ENCODE measurements around the gene TLCD2. TPM values are rescaled to one million over a fixed set of nuclear protein-coding genes. Genes with fewer than 3 reads are reported as not detected.
A peak's percentile ranks its signal among the peaks of the same experiment; 100 is the strongest.
"Not testable (repeated sequence)": the region's sequence is repeated elsewhere in the genome, so short reads cannot be mapped to it uniquely, and the experiment has no call there.

Gene TLCD2
- total RNA-seq, 1 experiment from 2014 or later = 6.7 TPM

DNA sequence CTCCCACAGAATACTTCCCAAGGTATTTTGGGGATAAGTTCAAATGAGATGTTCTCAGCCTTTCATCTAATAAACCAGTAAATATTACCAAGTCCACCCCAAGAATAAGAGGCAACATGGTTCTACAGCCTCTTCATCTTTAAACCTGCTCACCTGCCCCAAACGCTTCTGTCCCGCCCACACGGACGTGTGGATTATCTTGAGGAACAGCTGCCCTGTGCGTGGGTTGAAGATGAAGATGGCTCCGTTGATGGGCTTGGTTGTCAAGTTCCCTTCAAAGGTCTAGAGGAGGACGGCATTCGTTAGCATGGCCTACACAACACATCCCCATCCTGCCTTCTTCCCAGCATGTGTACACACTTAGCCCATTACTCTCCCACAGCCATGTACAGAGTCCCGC lies 52.1 kb downstream of the TLCD2 start:
- Histone ChIP-seq H3K9me3 (ENCODE audit: insufficient read depth, low read depth) (no peaks in the 10 kb centered on the region), H3K79me2 (ENCODE audit: low read depth) (0 out of 2 replicates have a peak, but pooled peaks cover 8% of the 10 kb centered on the region), H3K36me3 (ENCODE audit: low read depth) (peaks cover 76% of the 10 kb centered on the region), H3F3A (ENCODE audit: insufficient read depth, low read depth) (peaks cover 44% of the 10 kb centered on the region; the same call in 1 of the 2 replicates), H2AFZ (no peak overlapping the region), H3K9me2 (ENCODE audit: insufficient read depth) (no peaks in the 10 kb centered on the region), H3K27me3 (ENCODE audit: insufficient read depth, low read depth) (no peaks in the 10 kb centered on the region), H3K4me2 (no peak overlapping the region), H3K27ac (no peak overlapping the region), H4K20me1 (ENCODE audit: insufficient read depth) (peaks cover 20% of the 10 kb centered on the region), H3K4me3 (no peak overlapping the region), H3K4me1 (replicated peaks; ENCODE audit: insufficient read depth) (no peaks in the 10 kb centered on the region)
- no TSS peak for BruUV-seq (replicated peaks)
- CTCF ChIA-PET = no interaction called here
- no peak for DNase-seq
- no peak for TF ChIP-seq EZH2 (IDR thresholded peaks at IDR 0.05; ENCODE audit: low read depth)
- TF ChIP-seq, protein P1, sequence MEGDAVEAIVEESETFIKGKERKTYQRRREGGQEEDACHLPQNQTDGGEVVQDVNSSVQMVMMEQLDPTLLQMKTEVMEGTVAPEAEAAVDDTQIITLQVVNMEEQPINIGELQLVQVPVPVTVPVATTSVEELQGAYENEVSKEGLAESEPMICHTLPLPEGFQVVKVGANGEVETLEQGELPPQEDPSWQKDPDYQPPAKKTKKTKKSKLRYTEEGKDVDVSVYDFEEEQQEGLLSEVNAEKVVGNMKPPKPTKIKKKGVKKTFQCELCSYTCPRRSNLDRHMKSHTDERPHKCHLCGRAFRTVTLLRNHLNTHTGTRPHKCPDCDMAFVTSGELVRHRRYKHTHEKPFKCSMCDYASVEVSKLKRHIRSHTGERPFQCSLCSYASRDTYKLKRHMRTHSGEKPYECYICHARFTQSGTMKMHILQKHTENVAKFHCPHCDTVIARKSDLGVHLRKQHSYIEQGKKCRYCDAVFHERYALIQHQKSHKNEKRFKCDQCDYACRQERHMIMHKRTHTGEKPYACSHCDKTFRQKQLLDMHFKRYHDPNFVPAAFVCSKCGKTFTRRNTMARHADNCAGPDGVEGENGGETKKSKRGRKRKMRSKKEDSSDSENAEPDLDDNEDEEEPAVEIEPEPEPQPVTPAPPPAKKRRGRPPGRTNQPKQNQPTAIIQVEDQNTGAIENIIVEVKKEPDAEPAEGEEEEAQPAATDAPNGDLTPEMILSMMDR (conservative IDR thresholded peaks at IDR 0.05) = no peak
- intact Hi-C loops (cut with micrococcal nuclease; ENCODE audit: unreplicated experiment) = no loop called here
- POLR2A ChIA-PET (ENCODE audit: unreplicated experiment) = no interaction called here

DNA sequence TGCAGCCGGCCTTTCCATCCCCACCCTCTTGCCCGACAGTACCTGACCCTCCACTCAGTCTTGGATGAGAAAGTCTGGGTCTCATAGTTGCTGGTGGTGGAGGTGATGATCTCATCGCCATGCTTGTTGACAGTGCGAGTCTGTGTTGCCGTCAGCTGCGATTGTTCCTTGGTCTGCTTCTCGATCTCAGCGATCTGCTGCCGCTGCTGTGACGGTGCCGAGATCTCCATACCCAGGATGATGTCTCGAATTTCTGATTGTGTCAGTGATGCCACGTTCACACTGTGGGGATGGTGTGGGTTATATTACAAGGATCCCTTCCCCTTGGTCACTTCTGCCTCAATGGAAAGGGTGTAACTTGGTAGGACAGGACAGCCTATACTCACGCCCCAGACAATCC lies 56.4 kb downstream of the TLCD2 start:
- TF ChIP-seq EZH2 (IDR thresholded peaks at IDR 0.05; ENCODE audit: low read depth) = no peak
- TF ChIP-seq, protein P1 (conservative IDR thresholded peaks at IDR 0.05) = no peak
- no peak for DNase-seq
- Histone ChIP-seq H3K4me1 (replicated peaks; ENCODE audit: insufficient read depth) (peaks cover 24% of the 10 kb centered on the region), H3F3A (ENCODE audit: insufficient read depth, low read depth) (peaks cover 66% of the 10 kb centered on the region), H3K4me2 (no peak overlapping the region), H3K79me2 (ENCODE audit: low read depth) (no peaks in the 10 kb centered on the region), H4K20me1 (ENCODE audit: insufficient read depth) (peaks cover 26% of the 10 kb centered on the region; the same call in 1 of the 2 replicates), H3K4me3 (no peak overlapping the region), H2AFZ (no peak overlapping the region), H3K9me3 (ENCODE audit: insufficient read depth, low read depth) (no peaks in the 10 kb centered on the region), H3K27me3 (ENCODE audit: insufficient read depth, low read depth) (no peaks in the 10 kb centered on the region), H3K27ac (no peak overlapping the region), H3K9me2 (ENCODE audit: insufficient read depth) (no peaks in the 10 kb centered on the region), H3K36me3 (ENCODE audit: low read depth) (peaks cover 61% of the 10 kb centered on the region)
- intact Hi-C loops (cut with micrococcal nuclease; ENCODE audit: unreplicated experiment) = no loop called here
- BruUV-seq (replicated peaks) = no TSS peak
- ChIA-PET POLR2A (ENCODE audit: unreplicated experiment) (no interaction called here), CTCF (no interaction called here)

- DNase-seq, CTCF ChIA-PET: not testable (repeated sequence)
- BruUV-seq (replicated peaks) = TSS peak; percentile 7
Measured at GRCh38 chr17:1652794-1653193, 57.4 kb downstream of the TLCD2 start.

More at GRCh38 chr17:1652794-1653193, 57.4 kb downstream of the TLCD2 start:
- peaks cover 52% of the 10 kb centered on the region for H3K36me3 ChIP-seq (ENCODE audit: low read depth)
- POLR2A ChIA-PET (ENCODE audit: unreplicated experiment); H3K27me3 ChIP-seq (ENCODE audit: insufficient read depth, low read depth); H3K4me2 ChIP-seq; H2AFZ ChIP-seq; intact Hi-C loops (cut with micrococcal nuclease; ENCODE audit: unreplicated experiment); H3K4me3 ChIP-seq; H3K9me3 ChIP-seq (ENCODE audit: insufficient read depth, low read depth); H3K9me2 ChIP-seq (ENCODE audit: insufficient read depth); H3K79me2 ChIP-seq (ENCODE audit: low read depth); H3K27ac ChIP-seq: not testable (repeated sequence)
- H3K4me1 ChIP-seq (replicated peaks; ENCODE audit: insufficient read depth) = peaks cover 24% of the 10 kb centered on the region
- peaks cover 26% of the 10 kb centered on the region; the same call in 1 of the 2 replicates for H4K20me1 ChIP-seq (ENCODE audit: insufficient read depth)
- H3F3A ChIP-seq (ENCODE audit: insufficient read depth, low read depth) = peaks cover 66% of the 10 kb centered on the region

Other genes starting within 250 kb of the TLCD2 start
- gene MYO1C, start 217.7 kb downstream of the TLCD2 start, total RNA-seq (2021) = 237 and 261 TPM in 2 replicates
- 41.9 and 42.9 TPM in 2 replicates for gene INPP5K, start 193.8 kb downstream of the TLCD2 start, total RNA-seq (2021)
- 80.3 and 87.4 TPM in 2 replicates for gene PITPNA, start 147.6 kb downstream of the TLCD2 start, total RNA-seq (2021)
- 6.8 and 9.3 TPM in 2 replicates for gene SLC43A2, start 81.5 kb downstream of the TLCD2 start, total RNA-seq (2021)
- gene SCARF1, start 64.6 kb downstream of the TLCD2 start, total RNA-seq (2021) = 2.2 and 2.7 TPM in 2 replicates
- gene RILP, start 60.5 kb downstream of the TLCD2 start, total RNA-seq (2021) = 9.6 and 11.5 TPM in 2 replicates
- gene PRPF8, start 25.5 kb downstream of the TLCD2 start, total RNA-seq (2021) = 437 and 496 TPM in 2 replicates
- 20.2 and 20.5 TPM in 2 replicates for gene WDR81, start 14.3 kb upstream of the TLCD2 start, total RNA-seq (2021)
- 9.5 and 10.5 TPM in 2 replicates for gene SERPINF2, start 32.5 kb upstream of the TLCD2 start, total RNA-seq (2021)
- gene SERPINF1, start 51.7 kb upstream of the TLCD2 start, total RNA-seq (2021) = 0.57 and 0.75 TPM in 2 replicates
- gene SMYD4, start 119.5 kb upstream of the TLCD2 start, total RNA-seq (2021) = 19.0 and 23.3 TPM in 2 replicates
- 201 and 212 TPM in 2 replicates for gene RPA1, start 119.6 kb upstream of the TLCD2 start, total RNA-seq (2021)

Measured in PC-9 (cell line).